ENCODE results near the gene SH3D19.

DNA sequence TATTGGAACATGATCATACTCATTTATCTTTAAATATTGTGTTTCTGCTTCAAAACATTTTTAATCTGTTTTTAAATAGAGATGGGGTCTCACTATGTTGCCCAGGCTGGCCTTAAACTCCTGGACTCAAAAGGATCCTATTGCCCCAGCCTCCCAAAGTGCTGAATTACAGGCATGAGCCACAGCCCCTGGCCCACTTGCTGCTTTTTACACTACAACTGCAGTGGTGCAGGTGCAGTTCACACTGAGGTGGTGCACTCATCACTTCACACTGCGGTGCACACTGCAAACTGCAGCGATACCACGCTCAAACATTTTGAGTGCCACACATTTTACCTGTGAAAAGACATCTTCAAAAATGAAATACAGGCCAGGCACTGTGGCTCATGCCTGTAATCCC, 215.2 kb downstream of the SH3D19 start:
- TF ChIP-seq CTCF (IDR thresholded peaks at IDR 0.05) (no peak), EZH2 (IDR thresholded peaks at IDR 0.05) (no peak)
